H9 (cell line): ENCODE results near the gene SYNE3. TPM values are rescaled to one million over a fixed set of nuclear protein-coding genes. Genes with fewer than 3 reads are reported as not detected.

Experiments
- DNase-seq: peaks from one replicate; pipeline ENCODE4 v3.0.0-alpha.2; 2017
- H2AFZ ChIP-seq: one replicate; pipeline ENCODE4 v1.6.1; 2013; ENCODE audit warnings: mild to moderate bottlenecking, low read length, control low read depth, moderate library complexity
- H2AK5ac ChIP-seq: 2 replicates; pipeline ENCODE4 v1.6.1; 2013; ENCODE audit warnings: low read length, control low read depth, mixed read lengths; ENCODE audit not compliant: insufficient read length
- H2BK120ac ChIP-seq: one replicate; pipeline ENCODE4 v1.6.1; 2013; ENCODE audit warnings: low read depth, mild to moderate bottlenecking, low read length, control low read depth, inconsistent platforms; ENCODE audit not compliant: poor library complexity, severe bottlenecking
- H2BK12ac ChIP-seq: 2 replicates; pipeline ENCODE4 v1.6.1; 2013; ENCODE audit warnings: low read length, control low read depth, mixed read lengths, low read depth; ENCODE audit not compliant: insufficient read length
- H2BK15ac ChIP-seq: 2 replicates; pipeline ENCODE4 v1.6.1; 2013; ENCODE audit warnings: low read depth, low read length, control low read depth
- H2BK20ac ChIP-seq: one replicate; pipeline ENCODE4 v1.6.1; 2013; ENCODE audit warnings: low read depth, mild to moderate bottlenecking, low read length, control low read depth, inconsistent platforms; ENCODE audit not compliant: poor library complexity, severe bottlenecking
- H2BK5ac ChIP-seq: 2 replicates; pipeline ENCODE4 v1.6.1; 2013; ENCODE audit warnings: low read length, control low read depth, mixed read lengths; ENCODE audit not compliant: insufficient read length
- H3K14ac ChIP-seq: 2 replicates; pipeline ENCODE4 v1.6.1; 2013; ENCODE audit warnings: low read length, control low read depth; ENCODE audit not compliant: insufficient read depth
- H3K18ac ChIP-seq: 2 replicates; pipeline ENCODE4 v1.6.1; 2013; ENCODE audit warnings: low read depth, mild to moderate bottlenecking, mixed read lengths, low read length, control low read depth; ENCODE audit not compliant: insufficient read length
- H3K23ac ChIP-seq: 2 replicates; pipeline ENCODE4 v1.6.1; 2013; ENCODE audit warnings: low read length, control low read depth, mixed read lengths, low read depth; ENCODE audit not compliant: insufficient read length
- H3K23me2 ChIP-seq: 2 replicates; pipeline ENCODE4 v1.6.1; 2013; ENCODE audit warnings: low read depth, mild to moderate bottlenecking, mixed read lengths, low read length, control low read depth; ENCODE audit not compliant: insufficient read length, poor library complexity, severe bottlenecking
- H3K27ac ChIP-seq: 2 replicates; pipeline ENCODE4 v1.5.1; 2013; ENCODE audit warnings: low read length, control low read depth, mixed read lengths, low read depth; ENCODE audit not compliant: insufficient read length
- H3K27me3 ChIP-seq: 2 replicates; pipeline ENCODE4 v1.6.1; 2013; ENCODE audit warnings: low read length, control low read depth, inconsistent platforms; ENCODE audit not compliant: insufficient read depth
- H3K4ac ChIP-seq: 2 replicates; pipeline ENCODE4 v1.6.1; 2013; ENCODE audit warnings: low read depth, mild to moderate bottlenecking, control low read depth, inconsistent platforms, low read length, moderate library complexity
- H3K4me1 ChIP-seq: 2 replicates; pipeline ENCODE4 v1.6.1; 2013; ENCODE audit warnings: low read length, control low read depth, inconsistent platforms; ENCODE audit not compliant: insufficient read depth
- H3K4me2 ChIP-seq: 2 replicates; pipeline ENCODE4 v1.6.1; 2013; ENCODE audit warnings: low read length, control low read depth, mixed read lengths; ENCODE audit not compliant: insufficient read length, insufficient read depth
- H3K56ac ChIP-seq: 2 replicates; pipeline ENCODE4 v1.6.1; 2013; ENCODE audit warnings: low read depth, mild to moderate bottlenecking, mixed read lengths, low read length, control low read depth; ENCODE audit not compliant: insufficient read length
- H3K79me1 ChIP-seq: 2 replicates; pipeline ENCODE4 v1.6.1; 2013; ENCODE audit warnings: low read depth, mild to moderate bottlenecking, moderate library complexity, low read length, control low read depth, inconsistent platforms; ENCODE audit not compliant: insufficient read depth, poor library complexity, severe bottlenecking
- H3K79me2 ChIP-seq: 2 replicates; pipeline ENCODE4 v1.6.1; 2013; ENCODE audit warnings: low read length, control low read depth, inconsistent platforms; ENCODE audit not compliant: insufficient read depth
- H3K9ac ChIP-seq: 2 replicates; pipeline ENCODE4 v1.6.1; 2013; ENCODE audit warnings: low read length, control low read depth, mixed read lengths; ENCODE audit not compliant: insufficient read length; ENCODE audit errors: extremely low read depth
- H3K9me3 ChIP-seq: one replicate; pipeline ENCODE4 v1.6.1; 2013; ENCODE audit warnings: low read depth, low read length, inconsistent platforms; ENCODE audit not compliant: control insufficient read depth
- H3T11ph ChIP-seq: one replicate; pipeline ENCODE4 v1.6.1; 2013; ENCODE audit warnings: mild to moderate bottlenecking, low read length, control low read depth, inconsistent platforms
- H4K20me1 ChIP-seq: one replicate; pipeline ENCODE4 v1.6.1; 2013; ENCODE audit not compliant: control insufficient read depth, insufficient read length, insufficient read depth
- H4K5ac ChIP-seq: 2 replicates; pipeline ENCODE4 v1.6.1; 2013; ENCODE audit warnings: low read depth, mild to moderate bottlenecking, mixed read lengths, low read length, control low read depth; ENCODE audit not compliant: insufficient read length
- H4K8ac ChIP-seq: replicated peaks from 2 replicates; pipeline ENCODE4 v1.6.1; 2013; ENCODE audit warnings: low read length, control low read depth, mixed read lengths, low read depth; ENCODE audit not compliant: insufficient read length
- H4K91ac ChIP-seq: 2 replicates; pipeline ENCODE4 v1.6.1; 2013; ENCODE audit warnings: low read depth, mild to moderate bottlenecking, moderate library complexity, mixed read lengths, low read length, control low read depth; ENCODE audit not compliant: insufficient read length
- H3K27ac Mint-ChIP-seq, 3 experiments: 2 replicates in 2 of 3; 3 replicates in 1 of 3; pipeline ENCODE4 v1.8.0; 2020 to 2021; ENCODE audit warnings: mixed read lengths in 3 of 3, mild to moderate bottlenecking in 1 of 3, moderate library complexity in 1 of 3
- H3K27me3 Mint-ChIP-seq: 2 replicates; pipeline ENCODE4 v1.8.0; 2021; ENCODE audit warnings: low read depth, mild to moderate bottlenecking, moderate library complexity, mixed read lengths
- H3K36me3 Mint-ChIP-seq, 3 experiments: 2 replicates in 2 of 3; 3 replicates in 1 of 3; pipeline ENCODE4 v1.8.0; 2020 to 2021; ENCODE audit warnings: low read depth in 3 of 3, mixed read lengths in 3 of 3; ENCODE audit not compliant: insufficient read depth in 1 of 3
- H3K4me1 Mint-ChIP-seq, 2 experiments: 2 replicates each; pipeline ENCODE4 v1.8.0; 2020; ENCODE audit warnings: mixed read lengths in 2 of 2
- H3K4me3 Mint-ChIP-seq, 2 experiments: 2 replicates in 1 of 2; 3 replicates in 1 of 2; pipeline ENCODE4 v1.8.0; 2020 to 2021; ENCODE audit warnings: mild to moderate bottlenecking in 2 of 2, mixed read lengths in 2 of 2, moderate library complexity in 1 of 2
- H3K9me3 Mint-ChIP-seq, 2 experiments: 2 replicates in 1 of 2; 3 replicates in 1 of 2; pipeline ENCODE4 v1.8.0; 2020; ENCODE audit warnings: mild to moderate bottlenecking in 2 of 2, mixed read lengths in 2 of 2, moderate library complexity in 1 of 2
- CTCF ChIP-seq: fragments of 200-600 bp; sonication (generic); conservative IDR thresholded peaks from 3 replicates; pipeline ENCODE4 v1.8.0; 2021; ENCODE audit warnings: antibody characterized with exemption, mild to moderate bottlenecking
- WGBS: extraction: QIAGEN DNeasy Blood & Tissue Kit; methylation state at CpG from one replicate; pipeline ENCODE4 v1.1.7; 2013; ENCODE audit warnings: missing lambda C conversion rate, low lambda C conversion rate, mixed read lengths; ENCODE audit not compliant: insufficient read length; ENCODE audit errors: extremely low coverage; 5-methylcytosine and 5-hydroxymethylcytosine counted together
- total RNA-seq: library from RNA; stranded (reverse); gene quantifications from 2 replicates; pipeline ENCODE4 v1.2.1, GENCODE V29; 2021

SYNE3 gene
- total RNA-seq, 1 experiment from 2014 or later, result 0.11 TPM

GRCh38 chr14:95545515-95546168 lies 29.2 kb upstream of the SYNE3 start:
- Mint-ChIP-seq H3K27ac (no peak overlapping the region), H3K4me3 (no peak overlapping the region), H3K9me3 (peaks cover 3 to 5% of the 10 kb centered on the region in 2 experiments; a peak in 3 of 5 replicates), H3K4me1 (peaks cover 9 to 11% of the 10 kb centered on the region in 2 experiments), H3K27me3 (peaks cover 11% of the 10 kb centered on the region), H3K36me3 (peaks cover 23 to 35% (median 26%) of the 10 kb centered on the region in 3 experiments)
- Histone ChIP-seq H3K14ac (no peak overlapping the region), H3K4me2 (no peak overlapping the region), H2BK120ac (no peak overlapping the region), H3T11ph (no peak overlapping the region), H3K79me1 (peaks cover 4% of the 10 kb centered on the region), H3K79me2 (no peaks in the 10 kb centered on the region; the same call in 1 of the 2 replicates), H2BK5ac (no peak overlapping the region), H3K18ac (no peak overlapping the region), H2AK5ac (no peak overlapping the region), H3K4me1 (no peaks in the 10 kb centered on the region), H4K20me1 (no peaks in the 10 kb centered on the region), H2BK12ac (no peak overlapping the region), H3K4ac (no peak overlapping the region), H4K91ac (no peak overlapping the region), H4K5ac (no peak overlapping the region), H3K27me3 (no peaks in the 10 kb centered on the region; the same call in 1 of the 2 replicates), H2BK15ac (no peak overlapping the region), H3K27ac (no peak overlapping the region), H2AFZ (no peak overlapping the region), H3K23me2 (no peaks in the 10 kb centered on the region), H3K23ac (no peak overlapping the region), H4K8ac (no peak overlapping the region), H3K9ac (no peak overlapping the region), H3K56ac (no peak overlapping the region), H3K9me3 (no peaks in the 10 kb centered on the region), H2BK20ac (no peak overlapping the region)
- TF ChIP-seq CTCF, result no peak
- WGBS, result no CpG with 5 or more reads among the region's 5 CpGs
- no peak for DNase-seq
